H1 (cell line): Measurements from ENCODE around the gene GUCY1A2.

ENCODE experiments used
- CEBPB ChIP-seq: IDR thresholded peaks from 2 replicates; pipeline ENCODE4 v1.6.1; 2012; ENCODE audit warnings: low read depth, low read length
- CTCF ChIP-seq, 3 experiments: IDR thresholded peaks; 1 replicate in 2 of 3; 2 replicates in 1 of 3; pipeline versions ENCODE4 v1.5.1 to v1.6.1; 2011; ENCODE audit warnings: low read length in 3 of 3, mild to moderate bottlenecking in 3 of 3, inconsistent platforms in 2 of 3, low read depth in 1 of 3, moderate library complexity in 1 of 3; ENCODE audit not compliant: insufficient read depth in 1 of 3; ENCODE audit errors: control extremely low read depth in 1 of 3
- EZH2 ChIP-seq: fragments of 200-600 bp; sonication (generic); IDR thresholded peaks from 2 replicates; pipeline ENCODE4 v1.7.1; 2012; ENCODE audit warnings: low read depth, mild to moderate bottlenecking, moderate library complexity, low read length, inconsistent platforms; ENCODE audit not compliant: severe bottlenecking
- JUN ChIP-seq: IDR thresholded peaks from 2 replicates; pipeline ENCODE4 v1.6.1; 2011; ENCODE audit warnings: low read depth, mild to moderate bottlenecking, improper control_type of control experiment, low read length
- POLR2A ChIP-seq, 2 experiments: IDR thresholded peaks; 1 replicate in 1 of 2; 2 replicates in 1 of 2; pipeline ENCODE4 v1.6.1; 2011; ENCODE audit warnings: low read depth in 2 of 2, low read length in 2 of 2, mild to moderate bottlenecking in 2 of 2; ENCODE audit errors: control extremely low read depth in 1 of 2
- POLR2AphosphoS5 ChIP-seq: IDR thresholded peaks from 2 replicates; pipeline ENCODE4 v1.6.1; 2011; ENCODE audit warnings: low read depth, low read length
- RAD21 ChIP-seq, 2 experiments: IDR thresholded peaks in 1 of 2; conservative IDR thresholded peaks in 1 of 2; 2 replicates each; pipeline ENCODE4 v1.6.1; 2011; ENCODE audit warnings: low read depth in 2 of 2, low read length in 2 of 2, improper control_type of control experiment in 1 of 2, inconsistent platforms in 1 of 2, mild to moderate bottlenecking in 1 of 2, moderate library complexity in 1 of 2
- RXRA ChIP-seq: IDR thresholded peaks from 2 replicates; pipeline ENCODE4 v1.6.1; 2011; ENCODE audit warnings: low read depth, mild to moderate bottlenecking, low read length, moderate library complexity; ENCODE audit not compliant: insufficient read depth
- SIN3A ChIP-seq, 2 experiments: IDR thresholded peaks in 1 of 2; conservative IDR thresholded peaks in 1 of 2; 2 replicates each; pipeline ENCODE4 v1.6.1; 2011 to 2012; ENCODE audit warnings: low read length in 2 of 2, improper control_type of control experiment in 1 of 2, low read depth in 1 of 2, mild to moderate bottlenecking in 1 of 2
- SP1 ChIP-seq: IDR thresholded peaks from 2 replicates; pipeline ENCODE4 v1.6.1; 2011; ENCODE audit warnings: low read depth, low read length
- SRF ChIP-seq: IDR thresholded peaks from 2 replicates; pipeline ENCODE4 v1.6.1; 2011; ENCODE audit warnings: mild to moderate bottlenecking, low read depth, low read length, moderate library complexity
- USF2 ChIP-seq: IDR thresholded peaks from 2 replicates; pipeline ENCODE4 v1.6.1; 2011; ENCODE audit warnings: low read length, improper control_type of control experiment

GRCh38 chr11:106983991-106984390 is 34.3 kb downstream of the GUCY1A2 start:
- TF ChIP-seq CTCF (IDR thresholded peaks at IDR 0.05; ENCODE audit: control extremely low read depth in 1 of 3, insufficient read depth in 1 of 3, low read depth in 1 of 3, low read length in 3 of 3): no peak
- no peak for TF ChIP-seq SP1
- TF ChIP-seq POLR2AphosphoS5: no peak
- TF ChIP-seq POLR2A (IDR thresholded peaks at IDR 0.05; ENCODE audit: control extremely low read depth in 1 of 2, low read depth in 2 of 2, low read length in 2 of 2): no peak
- TF ChIP-seq EZH2: no peak
- no peak for TF ChIP-seq USF2
- TF ChIP-seq RAD21 (IDR thresholded peaks at IDR 0.05 in 1 of 2, conservative IDR thresholded peaks at IDR 0.05 in 1 of 2; ENCODE audit: low read depth in 2 of 2, low read length in 2 of 2): no peak
- TF ChIP-seq SIN3A (conservative IDR thresholded peaks at IDR 0.05 in 1 of 2, IDR thresholded peaks at IDR 0.05 in 1 of 2; ENCODE audit: low read depth in 1 of 2, low read length in 2 of 2): no peak
- TF ChIP-seq RXRA: no peak
- no peak for TF ChIP-seq JUN
- TF ChIP-seq SRF: no peak
- TF ChIP-seq CEBPB: no peak
